HCT116 (cell line): Measurements from ENCODE around the gene LEMD1. TPM values are rescaled to one million over a fixed set of nuclear protein-coding genes. Genes with fewer than 3 reads are reported as not detected.

ENCODE experiments used
- ATAC-seq: fragments of 200-7000 bp; cut with Tn5 transposase; 2 replicates; pipeline ENCODE4 v1.9.1; 2020; ENCODE audit warnings: mild to moderate bottlenecking, moderate library complexity
- BruUV-seq: library from RNA; stranded (reverse); fragments of 400-500 nt; replicated peaks from 2 replicates; lab custom pipeline; 2021; lab: Mats Ljungman, UMichigan
- CTCF ChIA-PET: fragments of 300-600 bp; sonication (Branson Sonifier 250); formaldehyde crosslinking; loops from one replicate; lab custom pipeline; 2021; ENCODE audit warnings: antibody characterized with exemption; lab: Charles Lee
- POLR2A ChIA-PET: fragments of 300-600, 350-600 bp; sonication (Branson Sonifier 250); formaldehyde crosslinking; loops from one replicate; lab custom pipeline; 2021; ENCODE audit warnings: antibody characterized with exemption; lab: Charles Lee
- RAD21 ChIA-PET, 2 experiments: fragments of 300-600 bp; sonication (Branson Sonifier 250); formaldehyde crosslinking; loops; one replicate each; lab custom pipeline; 2023; ENCODE audit warnings: low total read pairs in 2 of 2; ENCODE audit not compliant: uncharacterized antibody in 2 of 2, unreplicated experiment in 2 of 2, low non-redundant PET in 1 of 2; lab: Charles Lee
- DNase-seq: peaks from one replicate; pipeline ENCODE4 v3.0.0-alpha.2; 2010; ENCODE audit warnings: low read depth, low spot score
- H2AFZ ChIP-seq: fragments of 200-600 bp; shearing (Covaris generic), sonication (generic); 2 replicates; pipeline ENCODE4 v1.6.1; 2017; ENCODE audit warnings: low read depth, mixed run types, mixed read lengths, antibody characterized with exemption, low read length; ENCODE audit not compliant: poor library complexity, severe bottlenecking
- H3K27ac ChIP-seq: 2 replicates; pipeline ENCODE4 v1.5.1; 2012; ENCODE audit warnings: low read depth, low read length
- H3K27me3 ChIP-seq: fragments of 200-600 bp; sonication (generic); 2 replicates; pipeline ENCODE4 v1.6.1; 2016; ENCODE audit warnings: mixed run types, low read length, mixed read lengths; ENCODE audit not compliant: insufficient read depth
- H3K36me3 ChIP-seq, 2 experiments: fragments of 200-500 bp in 1 of 2; fragments of 200-600 bp in 1 of 2; sonication (Bioruptor generic) in 1 of 2; sonication (generic) in 1 of 2; 2 replicates each; pipeline versions ENCODE4 v1.5.1 to v1.6.1; 2014 to 2016; ENCODE audit warnings: low read length in 2 of 2, inconsistent platforms in 1 of 2, mixed read lengths in 1 of 2, mixed run types in 1 of 2; ENCODE audit not compliant: insufficient read depth in 2 of 2, control insufficient read depth in 1 of 2
- H3K4me1 ChIP-seq, 2 experiments: fragments of 200-600 bp in 1 of 2; sonication (generic) in 1 of 2; 2 replicates each; pipeline versions ENCODE4 v1.5.1 to v1.6.1; 2012 to 2017; ENCODE audit warnings: low read length in 2 of 2, inconsistent platforms in 1 of 2, mild to moderate bottlenecking in 1 of 2, mixed read lengths in 1 of 2, mixed run types in 1 of 2, moderate library complexity in 1 of 2; ENCODE audit not compliant: insufficient read depth in 2 of 2, control insufficient read depth in 1 of 2
- H3K4me2 ChIP-seq: fragments of 200-600 bp; sonication (generic); 2 replicates; pipeline ENCODE4 v1.6.1; 2017; ENCODE audit warnings: mixed run types, low read length, mixed read lengths
- H3K4me3 ChIP-seq, 2 experiments: fragments of 200-600 bp in 1 of 2; sonication (generic) in 1 of 2; replicated peaks in 1 of 2; 2 replicates each; pipeline ENCODE4 v1.5.1; 2011 to 2016; ENCODE audit warnings: low read length in 2 of 2, control low read depth in 1 of 2, low read depth in 1 of 2, mild to moderate bottlenecking in 1 of 2, mixed read lengths in 1 of 2, mixed run types in 1 of 2
- H3K79me2 ChIP-seq: fragments of 200-600 bp; sonication (generic); 2 replicates; pipeline ENCODE4 v1.6.1; 2017; ENCODE audit warnings: mild to moderate bottlenecking, mixed run types, low read length, moderate library complexity, mixed read lengths; ENCODE audit not compliant: insufficient read depth
- H3K9ac ChIP-seq: fragments of 200-600 bp; sonication (generic); 2 replicates; pipeline ENCODE4 v1.6.1; 2016; ENCODE audit warnings: low read length, mixed read lengths
- H3K9me2 ChIP-seq: fragments of 200-600 bp; sonication (generic), shearing (Covaris generic); 2 replicates; pipeline ENCODE4 v1.6.1; 2017; ENCODE audit warnings: mixed run types, mild to moderate bottlenecking, moderate library complexity; ENCODE audit not compliant: insufficient read depth
- H3K9me3 ChIP-seq, 2 experiments: fragments of 200-500 bp in 1 of 2; fragments of 200-600 bp in 1 of 2; sonication (Bioruptor generic) in 1 of 2; sonication (generic) in 1 of 2; 2 replicates each; pipeline ENCODE4 v1.6.1; 2014 to 2017; ENCODE audit warnings: low read length in 2 of 2, mixed read lengths in 2 of 2, inconsistent platforms in 1 of 2, low read depth in 1 of 2, mild to moderate bottlenecking in 1 of 2, mixed run types in 1 of 2, moderate library complexity in 1 of 2; ENCODE audit not compliant: control insufficient read depth in 1 of 2, insufficient read depth in 1 of 2
- H4K20me1 ChIP-seq: fragments of 200-600 bp; sonication (generic), shearing (Covaris generic); 2 replicates; pipeline ENCODE4 v1.6.1; 2017; ENCODE audit warnings: mixed run types, mild to moderate bottlenecking, moderate library complexity; ENCODE audit not compliant: insufficient read depth
- CBX3 ChIP-seq: IDR thresholded peaks from 2 replicates; pipeline ENCODE4 v1.6.1; 2012; ENCODE audit warnings: low read depth
- CEBPB ChIP-seq: IDR thresholded peaks from 2 replicates; pipeline ENCODE4 v1.6.1; 2012; ENCODE audit warnings: low read depth
- FOSL1 ChIP-seq: IDR thresholded peaks from 2 replicates; pipeline ENCODE4 v1.6.1; 2012; ENCODE audit warnings: low read depth
- JUND ChIP-seq: IDR thresholded peaks from 2 replicates; pipeline ENCODE4 v1.6.1; 2012
- MAX ChIP-seq: IDR thresholded peaks from 2 replicates; pipeline ENCODE4 v1.6.1; 2012
- POLR2AphosphoS5 ChIP-seq: IDR thresholded peaks from 2 replicates; pipeline ENCODE4 v1.6.1; 2011; ENCODE audit warnings: mild to moderate bottlenecking, low read depth, low read length, moderate library complexity
- SP1 ChIP-seq: IDR thresholded peaks from 2 replicates; pipeline ENCODE4 v1.6.1; 2012; ENCODE audit warnings: low read depth
- SRF ChIP-seq: IDR thresholded peaks from 2 replicates; pipeline ENCODE4 v1.6.1; 2012; ENCODE audit warnings: low read depth
- TCF7L2 ChIP-seq: IDR thresholded peaks from 2 replicates; pipeline ENCODE4 v1.7.0; 2011; ENCODE audit warnings: borderline replicate concordance, inconsistent platforms; ENCODE audit not compliant: insufficient read depth, insufficient read length; ENCODE audit errors: extremely low read depth
- ZFX ChIP-seq: fragments of 450-650 bp; IDR thresholded peaks from 2 replicates; pipeline ENCODE4 v1.6.1; 2017
- intact Hi-C: fragments of 100-400 bp; cut with micrococcal nuclease; formaldehyde crosslinking; loops from 2 replicates; pipeline ENCODE4 v1.10.0; 2022
- total RNA-seq: library from RNA; stranded (reverse); gene quantifications from one replicate; pipeline ENCODE4 v1.2.1, GENCODE V29; 2021; ENCODE audit not compliant: unreplicated experiment

LEMD1 gene
- total RNA-seq, 1 experiment from 2014 or later, result 11.9 TPM

GRCh38 chr1:205374210-205375078, 47.4 kb downstream of the LEMD1 start:
- H3K79me2 ChIP-seq, result no peaks in the 10 kb centered on the region
- H3K27ac ChIP-seq, result peak overlapping the region; percentile 45
- H3K9ac ChIP-seq, result peak overlapping the region; percentile 23
- no peaks in the 10 kb centered on the region for H3K36me3 ChIP-seq
- H3K4me2 ChIP-seq, result peak overlapping the region; percentile 79
- peaks cover 30 to 39% of the 10 kb centered on the region in 2 experiments for H3K4me1 ChIP-seq
- TF ChIP-seq CBX3, result peak; percentile 68; the same call in 1 of the 2 replicates
- no peak for TF ChIP-seq ZFX
- peak; percentile 76 for TF ChIP-seq JUND
- TF ChIP-seq SP1, result peak; percentile 72
- no peak for TF ChIP-seq TCF7L2
- peak; percentile 95 for TF ChIP-seq FOSL1
- TF ChIP-seq MAX, result 0 out of 2 replicates have a peak, but pooled peaks have one; percentile 27
- no peak for TF ChIP-seq POLR2AphosphoS5
- peak; percentile 48; the same call in 1 of the 2 replicates for TF ChIP-seq SRF
- TF ChIP-seq CEBPB, result no peak
- TF ChIP-seq, all 23 proteins: peak for 6
- peak overlapping the region in 1 of 2 experiments; percentile 47; a peak in 2 of 4 replicates for H3K4me3 ChIP-seq
- no TSS peak for BruUV-seq
- peak; percentile 40 for DNase-seq
- no peaks in the 10 kb centered on the region for H3K9me2 ChIP-seq
- POLR2A ChIA-PET, result no interaction called here
- CTCF ChIA-PET, result interaction anchor here (1.6 to 1.8 kb wide), 2 partner anchors 20 to 101 kb away, joined by 5 to 7 read pairs; no protein-coding TSS in a partner anchor
- H4K20me1 ChIP-seq, result no peaks in the 10 kb centered on the region
- peak; percentile 78 for ATAC-seq
- intact Hi-C loops, result no loop called here
- H3K9me3 ChIP-seq, result no peaks in the 10 kb centered on the region
- RAD21 ChIA-PET, result interaction anchor here in 1 of 2 experiments (0.7 kb wide), 1 partner anchor 34 kb away, joined by 4 read pairs; no protein-coding TSS in a partner anchor
- H3K27me3 ChIP-seq, result no peaks in the 10 kb centered on the region
- H2AFZ ChIP-seq, result peak overlapping the region; percentile 99
